Measurements from ENCODE around the gene NUP37.

NUP37 gene

DNA sequence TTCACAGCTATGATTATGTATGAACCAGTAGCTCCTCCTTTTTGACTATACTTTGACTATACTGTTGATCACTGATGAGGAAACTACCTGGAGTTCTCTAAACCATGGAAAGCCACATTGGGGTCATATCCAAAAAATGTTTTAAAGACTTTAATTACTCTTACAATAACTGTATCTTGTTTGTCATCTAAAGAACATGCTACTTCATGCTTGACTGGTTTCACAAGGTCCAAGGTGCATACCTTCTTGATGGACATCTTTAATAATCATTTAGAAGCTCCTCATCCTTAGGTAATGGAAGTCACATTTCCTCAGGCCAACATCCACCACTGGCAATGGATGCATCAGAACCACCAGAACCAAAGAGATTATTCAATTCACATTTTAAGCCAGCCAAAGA lies 88.1 kb downstream of the NUP37 start:
- FAIRE-seq (no peak), DNase-seq (ENCODE audit: low spot score) (no peak)

DNA sequence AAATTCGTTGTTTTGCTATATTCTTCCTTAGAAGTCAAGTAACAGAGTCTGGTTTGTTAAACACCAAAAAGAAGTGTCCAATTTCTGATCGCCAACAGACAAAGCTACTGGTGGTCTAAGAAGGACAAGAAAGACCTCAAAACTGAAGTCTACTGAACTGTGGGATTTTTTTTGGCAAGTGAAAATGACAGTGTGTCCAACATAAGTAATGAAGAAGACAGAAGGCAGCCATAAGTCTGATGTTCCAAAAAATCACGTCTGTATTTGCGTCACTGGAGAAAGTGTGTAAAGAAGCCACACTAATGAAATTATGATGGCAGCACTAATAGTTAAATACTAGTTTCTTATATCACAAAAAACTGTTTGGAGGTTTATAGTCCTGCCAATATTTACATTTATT lies 90.8 kb downstream of the NUP37 start:
- FAIRE-seq (no peak), DNase-seq (ENCODE audit: low spot score) (no peak)

DNA sequence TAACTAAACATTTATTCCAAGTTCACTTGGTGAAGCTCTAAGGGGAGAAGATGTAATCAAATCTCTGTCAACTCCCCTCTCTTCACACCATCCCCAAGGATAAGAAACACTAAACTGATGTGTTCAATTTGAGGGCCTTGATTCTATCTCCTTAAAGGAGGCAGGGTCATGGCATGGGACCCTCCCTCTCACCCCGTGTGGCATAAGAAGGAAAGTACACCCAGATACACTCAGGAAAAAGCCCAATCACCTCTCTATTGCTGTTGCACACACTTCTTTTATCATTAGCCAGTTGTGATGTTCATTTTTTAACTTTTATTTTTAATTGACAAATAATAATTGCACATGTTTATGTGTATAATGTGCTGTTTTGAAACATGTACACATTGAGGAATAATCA lies 93.2 kb downstream of the NUP37 start:
- FAIRE-seq = no peak

DNA sequence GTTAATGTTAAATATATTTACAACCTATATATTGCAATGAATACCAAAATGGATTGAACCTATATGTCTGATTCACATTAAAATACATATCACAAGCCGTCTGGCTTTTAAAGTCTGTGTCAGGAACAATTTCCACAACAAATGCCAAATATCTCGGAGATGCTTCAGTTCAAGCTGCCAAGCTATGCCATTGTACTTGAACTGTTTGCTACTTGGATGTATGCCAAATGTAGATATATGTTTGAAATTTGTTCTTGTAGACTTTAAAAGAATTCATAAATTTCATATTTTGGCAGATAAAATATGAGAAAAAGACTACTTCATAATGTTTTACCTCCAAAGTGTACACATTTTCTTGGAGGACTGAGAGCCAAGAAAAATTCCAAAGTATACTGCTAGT lies 95.1 kb downstream of the NUP37 start:
- FAIRE-seq (no peak), DNase-seq (ENCODE audit: low spot score) (no peak)

More for the DNA sequence above, 93.2 kb downstream of the NUP37 start:
- DNase-seq (ENCODE audit: low spot score) = no peak

DNA sequence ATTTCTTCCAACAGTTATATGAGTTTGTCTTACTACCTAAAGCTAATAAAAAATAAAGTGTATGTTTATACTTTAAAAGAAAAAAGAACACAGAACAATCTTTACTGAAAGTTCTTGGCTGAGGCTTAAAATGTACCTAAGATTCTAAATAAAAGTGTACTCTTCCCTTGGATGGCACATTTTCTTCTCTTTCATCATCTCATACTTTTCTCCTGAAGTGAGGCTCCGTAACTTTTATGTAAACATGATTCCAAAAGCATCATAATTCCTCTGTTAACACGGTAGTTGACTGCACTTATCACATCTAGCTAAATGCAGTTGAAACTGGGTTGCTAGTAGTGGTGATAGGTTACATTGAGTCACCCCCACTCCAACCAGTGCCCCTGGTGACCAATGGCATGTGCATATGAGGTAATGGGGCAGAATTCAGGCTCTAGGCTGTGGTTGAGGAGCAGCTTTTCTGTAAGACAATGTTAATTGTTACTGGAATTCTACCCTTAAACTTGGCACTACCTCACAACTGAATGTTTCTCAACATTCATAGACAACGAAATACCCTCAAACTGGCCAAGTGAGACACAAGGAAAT lies 96.5 kb downstream of the NUP37 start:
- DNase-seq (ENCODE audit: low spot score) = no peak

More for the DNA sequence above, 96.5 kb downstream of the NUP37 start:
- FAIRE-seq = no peak
